Measurements from ENCODE around the gene PIWIL4. TPM values are rescaled to one million over a fixed set of nuclear protein-coding genes. Genes with fewer than 3 reads are reported as not detected.
"Not testable (repeated sequence)": the region's sequence is repeated elsewhere in the genome, so short reads cannot be mapped to it uniquely, and the experiment has no call there.

The PIWIL4 gene
- total RNA-seq, 2 experiments from 2014 or later, result 0.12 to 0.19 TPM

DNA sequence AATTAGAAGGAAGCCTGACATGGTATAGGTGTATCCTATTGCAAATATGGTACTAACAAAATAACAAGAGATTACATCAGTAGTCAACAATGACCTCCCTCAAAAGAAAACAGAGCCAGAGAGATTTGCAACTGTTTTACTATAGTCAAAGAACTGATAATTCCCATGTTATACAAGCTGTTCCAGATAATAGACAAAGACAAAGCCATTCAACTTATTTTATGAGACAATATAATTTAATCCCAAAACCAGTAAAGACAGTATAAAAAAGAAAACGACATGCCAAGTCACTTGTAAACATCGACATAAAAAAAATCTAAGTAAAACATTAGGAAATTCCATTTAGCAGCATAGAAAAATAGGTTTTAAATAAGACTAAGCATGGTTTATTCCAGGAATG is 65.2 kb downstream of the PIWIL4 start:
- Mint-ChIP-seq H3K9me3 (no peaks in the 10 kb centered on the region), H3K27me3 (ENCODE audit: low read depth) (no peaks in the 10 kb centered on the region), H3K36me3 (ENCODE audit: low read depth) (peaks cover 1% of the 10 kb centered on the region), H3K4me1 (ENCODE audit: low read depth) (no peaks in the 10 kb centered on the region), H3K4me3 (no peak overlapping the region), H3K27ac (no peak overlapping the region)
- no peak for DNase-seq
- CTCF ChIA-PET, result no interaction called here
- intact Hi-C loops (cut with micrococcal nuclease), result no loop called here

DNA sequence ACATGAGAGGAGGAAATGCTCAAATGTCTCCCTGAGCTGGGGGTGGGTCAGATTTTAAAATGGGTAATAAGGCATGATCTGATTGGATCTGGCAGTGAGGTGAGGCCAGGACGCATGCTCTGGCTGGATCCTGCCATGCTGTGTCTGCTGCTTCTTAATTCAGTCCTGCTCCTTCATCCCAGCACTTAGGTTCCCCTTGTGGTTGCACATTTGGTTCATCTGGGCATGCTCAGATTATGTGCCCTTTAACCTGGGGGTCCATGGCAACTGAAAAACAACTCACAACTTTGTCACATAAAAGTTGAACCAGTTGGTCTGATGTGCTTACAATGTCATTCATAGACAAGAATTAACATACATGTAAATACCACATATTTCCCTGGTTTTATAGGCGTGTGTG is 67.9 kb downstream of the PIWIL4 start:
- no peak overlapping the region for H3K4me3 Mint-ChIP-seq
- H3K9me3 Mint-ChIP-seq, result no peaks in the 10 kb centered on the region
- CTCF ChIA-PET, result no interaction called here
- H3K27ac Mint-ChIP-seq, result no peak overlapping the region
- H3K27me3 Mint-ChIP-seq (ENCODE audit: low read depth), result no peaks in the 10 kb centered on the region
- peaks cover 7% of the 10 kb centered on the region for H3K4me1 Mint-ChIP-seq (ENCODE audit: low read depth)
- intact Hi-C loops (cut with micrococcal nuclease), result no loop called here
- no peaks in the 10 kb centered on the region for H3K36me3 Mint-ChIP-seq (ENCODE audit: low read depth)
- no peak for DNase-seq

DNA sequence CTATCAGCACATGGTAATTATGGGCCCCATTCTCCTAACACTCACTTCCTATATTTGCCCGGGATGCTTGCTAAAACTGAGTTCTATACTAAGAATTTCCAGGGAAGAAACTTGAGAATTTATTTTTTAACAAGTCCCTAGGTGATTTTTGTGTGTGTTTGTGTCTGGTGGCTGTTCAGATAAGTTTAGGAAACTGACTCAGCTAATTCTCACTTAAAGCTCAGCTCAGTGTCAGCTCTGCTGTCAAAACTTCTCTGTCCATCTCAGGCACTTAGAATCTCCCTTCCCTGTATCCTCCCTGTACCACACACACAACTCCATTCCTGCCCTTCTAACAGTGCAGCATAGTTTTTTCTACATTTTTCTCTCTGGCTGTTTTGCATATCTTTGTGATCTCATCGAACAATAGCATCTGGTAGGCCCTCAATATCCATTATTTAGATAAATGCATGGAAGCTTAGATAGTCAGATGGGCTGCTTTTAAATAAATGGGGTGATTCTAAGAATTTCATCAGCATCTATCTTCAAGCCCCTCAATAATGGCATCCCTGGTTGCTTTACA is 69.3 kb downstream of the PIWIL4 start:
- intact Hi-C loops (cut with micrococcal nuclease), result no loop called here
- H3K27ac Mint-ChIP-seq, result no peak overlapping the region
- no peaks in the 10 kb centered on the region for H3K9me3 Mint-ChIP-seq
- peaks cover 7% of the 10 kb centered on the region for H3K4me1 Mint-ChIP-seq (ENCODE audit: low read depth)
- no peak overlapping the region for H3K4me3 Mint-ChIP-seq
- no peak for DNase-seq
- no peaks in the 10 kb centered on the region for H3K27me3 Mint-ChIP-seq (ENCODE audit: low read depth)
- CTCF ChIA-PET, result no interaction called here
- H3K36me3 Mint-ChIP-seq (ENCODE audit: low read depth), result no peaks in the 10 kb centered on the region

DNA sequence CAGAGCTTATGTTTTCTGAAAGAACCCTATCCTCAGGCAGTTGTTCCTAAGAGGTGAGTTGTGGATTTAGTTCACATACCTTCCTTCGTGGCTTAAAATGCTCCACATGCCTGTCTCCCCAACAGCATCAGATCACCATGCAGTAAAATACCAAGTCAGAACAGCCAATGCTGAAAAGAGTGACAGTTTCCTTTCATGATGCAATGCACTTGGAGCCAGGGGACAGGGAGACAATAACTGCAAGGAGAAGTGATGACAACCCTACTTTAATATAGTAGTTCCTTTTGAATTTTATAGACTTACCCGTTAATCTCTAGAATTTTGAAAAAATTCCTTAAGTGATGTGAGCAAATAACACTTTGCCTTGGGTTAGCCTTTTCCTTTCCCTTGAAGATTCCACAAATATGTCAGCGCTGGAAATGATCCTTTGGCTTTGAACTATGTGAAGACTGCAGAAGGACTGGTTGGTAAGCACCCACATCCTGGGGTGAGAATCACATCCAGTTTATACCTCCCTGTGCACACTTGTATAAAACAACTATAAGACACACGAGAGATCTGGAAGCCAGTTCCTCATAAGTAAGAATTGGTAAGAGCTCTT is 71.2 kb downstream of the PIWIL4 start:
- intact Hi-C loops (cut with micrococcal nuclease), result no loop called here
- CTCF ChIA-PET, result interaction anchor here (1.4 kb wide), 1 partner anchor 15 kb away, joined by 6 read pairs; no protein-coding TSS in a partner anchor
- no peaks in the 10 kb centered on the region for H3K36me3 Mint-ChIP-seq (ENCODE audit: low read depth)
- H3K4me3 Mint-ChIP-seq, result no peak overlapping the region
- no peaks in the 10 kb centered on the region for H3K9me3 Mint-ChIP-seq
- no peaks in the 10 kb centered on the region for H3K27me3 Mint-ChIP-seq (ENCODE audit: low read depth)
- no peak for DNase-seq
- no peak overlapping the region for H3K27ac Mint-ChIP-seq
- H3K4me1 Mint-ChIP-seq (ENCODE audit: low read depth), result peaks cover 7% of the 10 kb centered on the region

DNA sequence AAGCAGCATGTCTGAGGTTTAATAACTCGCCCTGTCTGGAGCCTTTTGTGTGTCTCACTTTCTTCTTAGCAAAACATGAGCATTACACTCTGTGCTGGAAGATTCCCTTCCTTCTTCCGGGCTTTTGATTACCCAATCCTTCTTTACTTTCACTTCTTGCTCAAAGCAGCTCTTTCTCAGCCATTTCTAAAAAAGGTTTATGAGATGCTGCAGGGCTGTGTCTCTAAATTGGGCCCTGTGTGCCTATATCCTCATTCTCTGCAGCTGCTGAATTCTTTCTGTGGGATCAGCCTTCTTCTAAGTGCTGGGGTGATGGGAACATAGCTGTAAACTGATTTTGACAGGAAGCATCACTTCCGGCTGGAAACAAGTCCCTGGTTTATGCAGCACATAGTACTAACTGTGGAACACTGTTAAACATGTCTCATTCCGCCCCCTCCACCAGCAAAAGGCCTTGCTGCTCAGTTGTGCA is 71.8 kb downstream of the PIWIL4 start:
- Mint-ChIP-seq H3K4me1 (ENCODE audit: low read depth) (peaks cover 7% of the 10 kb centered on the region), H3K4me3 (no peak overlapping the region), H3K27ac (no peak overlapping the region), H3K36me3 (ENCODE audit: low read depth) (no peaks in the 10 kb centered on the region), H3K27me3 (ENCODE audit: low read depth) (no peaks in the 10 kb centered on the region), H3K9me3 (no peaks in the 10 kb centered on the region)
- CTCF ChIA-PET, result no interaction called here
- intact Hi-C loops (cut with micrococcal nuclease), result no loop called here
- no peak for DNase-seq

DNA sequence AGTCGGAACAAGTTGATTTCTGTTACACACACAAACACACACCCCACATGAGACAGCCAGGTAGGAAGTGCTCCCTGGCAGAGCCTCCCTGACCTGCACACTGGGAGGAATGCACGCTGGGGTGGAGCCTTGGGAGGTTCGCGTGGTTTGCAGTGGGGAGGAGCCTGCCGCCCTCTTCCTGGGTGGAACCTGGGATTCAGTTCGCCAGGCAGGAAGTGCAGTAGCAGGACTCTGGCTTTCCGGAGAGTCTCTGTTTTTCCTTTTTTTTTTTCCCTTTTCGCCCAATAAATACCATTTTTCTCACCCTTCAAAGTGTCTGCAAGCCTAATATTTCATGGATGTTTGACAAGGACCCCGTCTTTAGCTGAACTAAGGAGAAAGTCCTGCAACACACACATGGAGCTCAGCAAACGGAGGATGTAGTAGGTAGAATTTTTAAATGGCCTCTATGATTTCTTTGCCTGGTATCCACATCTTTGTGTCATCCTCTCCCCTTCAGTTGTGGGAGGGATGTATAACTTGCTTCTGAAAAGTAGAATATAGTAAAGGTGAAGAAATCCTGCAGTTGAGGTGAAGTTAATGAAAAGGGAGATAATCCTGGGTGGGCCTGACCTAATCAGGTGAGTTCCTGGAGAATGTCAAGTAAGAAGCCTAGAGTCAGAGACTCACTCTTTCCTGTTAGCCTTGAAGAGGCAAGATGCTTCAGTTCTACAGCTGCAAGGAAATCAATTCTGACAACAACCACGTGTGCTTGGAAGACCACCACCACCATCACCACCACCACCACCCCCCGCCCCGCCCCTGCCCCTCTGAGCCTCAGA is 72.9 kb downstream of the PIWIL4 start:
- H3K4me1 Mint-ChIP-seq (ENCODE audit: low read depth), result peaks cover 7% of the 10 kb centered on the region
- DNase-seq, result no peak
- no peak overlapping the region for H3K27ac Mint-ChIP-seq
- intact Hi-C loops (cut with micrococcal nuclease), result no loop called here
- CTCF ChIA-PET, result interaction anchor here (1.1 kb wide), 1 partner anchor 258 kb away, joined by 4 read pairs; no protein-coding TSS in a partner anchor
- no peaks in the 10 kb centered on the region for H3K36me3 Mint-ChIP-seq (ENCODE audit: low read depth)
- H3K27me3 Mint-ChIP-seq (ENCODE audit: low read depth), result no peaks in the 10 kb centered on the region
- no peak overlapping the region for H3K4me3 Mint-ChIP-seq
- no peaks in the 10 kb centered on the region for H3K9me3 Mint-ChIP-seq

DNA sequence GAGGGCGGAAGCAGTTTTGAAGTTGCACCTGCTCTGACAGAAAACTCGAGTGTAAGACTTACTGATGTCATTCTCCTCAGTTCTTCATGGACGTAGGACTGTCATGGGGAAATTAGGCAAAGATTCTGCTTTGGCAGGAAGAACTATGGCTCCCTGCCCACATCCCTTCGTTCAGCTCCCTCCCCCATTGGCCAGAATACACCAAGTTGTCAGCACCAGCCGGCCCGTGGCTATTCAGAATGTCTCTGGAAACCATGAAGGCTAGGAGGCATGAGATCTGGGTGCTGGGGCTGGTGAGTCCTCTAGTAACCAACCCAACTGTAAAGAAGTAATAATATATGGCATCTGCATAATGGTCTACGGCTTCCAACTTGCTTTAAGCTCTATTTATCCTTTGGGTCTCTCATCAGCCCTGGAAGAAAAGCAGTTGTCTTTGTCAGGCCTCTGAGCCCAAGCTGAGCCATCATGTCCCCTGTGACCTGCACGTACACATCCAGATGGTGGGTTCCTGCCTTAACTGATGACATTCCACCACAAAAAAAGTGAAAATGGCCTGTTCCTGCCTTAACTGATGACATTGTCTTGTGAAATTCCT is 74.1 kb downstream of the PIWIL4 start:
- Mint-ChIP-seq H3K9me3 (no peaks in the 10 kb centered on the region), H3K27me3 (ENCODE audit: low read depth) (no peaks in the 10 kb centered on the region), H3K4me3 (no peak overlapping the region), H3K4me1 (ENCODE audit: low read depth) (peaks cover 7% of the 10 kb centered on the region), H3K36me3 (ENCODE audit: low read depth) (no peaks in the 10 kb centered on the region), H3K27ac (no peak overlapping the region)
- intact Hi-C loops (cut with micrococcal nuclease), result no loop called here
- DNase-seq, result no peak
- CTCF ChIA-PET, result interaction anchor here (1.1 kb wide), 1 partner anchor 257 kb away, joined by 4 read pairs; no protein-coding TSS in a partner anchor

DNA sequence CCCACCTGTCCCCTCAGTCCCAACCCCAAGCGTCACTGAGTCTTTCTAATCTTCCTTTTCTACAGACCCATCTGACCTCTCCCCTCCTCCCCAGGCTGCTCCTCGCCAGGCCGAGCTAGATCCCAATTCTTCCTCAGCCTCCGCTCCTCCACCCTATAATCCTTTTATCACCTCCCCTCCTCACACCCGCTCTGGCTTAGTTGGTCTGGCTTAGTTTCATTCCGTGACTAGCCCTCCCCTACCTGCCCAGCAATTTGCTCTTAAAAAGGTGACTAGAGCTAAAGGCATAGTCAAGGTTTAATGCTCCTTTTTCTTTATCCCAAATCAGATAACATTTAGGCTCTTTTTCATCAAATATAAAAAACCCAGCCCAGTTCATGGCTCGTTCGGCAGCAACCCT is 76.0 kb downstream of the PIWIL4 start:
- H3K9me3 Mint-ChIP-seq; H3K4me1 Mint-ChIP-seq (ENCODE audit: low read depth); H3K27me3 Mint-ChIP-seq (ENCODE audit: low read depth); H3K27ac Mint-ChIP-seq; H3K4me3 Mint-ChIP-seq; DNase-seq; CTCF ChIA-PET; intact Hi-C loops (cut with micrococcal nuclease); H3K36me3 Mint-ChIP-seq (ENCODE audit: low read depth): not testable (repeated sequence)

DNA sequence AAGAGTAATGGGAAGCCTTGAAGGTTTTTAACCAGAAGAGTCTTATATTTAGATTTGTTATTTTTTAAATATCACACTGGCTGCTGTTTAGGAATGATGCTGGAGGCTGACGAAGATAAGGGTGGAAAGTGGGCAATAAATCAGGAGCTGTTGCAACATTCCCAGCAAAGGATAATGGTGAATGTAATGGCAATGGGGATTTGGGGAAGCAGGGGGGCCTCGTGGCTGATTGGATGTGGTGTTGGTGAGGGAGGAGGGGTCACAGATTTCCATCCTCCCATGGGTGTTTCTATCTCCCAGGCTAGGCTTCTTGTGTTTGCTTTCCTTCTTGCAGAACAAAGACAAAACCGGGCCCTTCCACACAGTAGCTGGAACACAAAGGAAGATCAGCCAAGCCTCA is 80.8 kb downstream of the PIWIL4 start:
- no peak overlapping the region for H3K4me3 Mint-ChIP-seq
- DNase-seq, result no peak
- intact Hi-C loops (cut with micrococcal nuclease), result no loop called here
- H3K4me1 Mint-ChIP-seq (ENCODE audit: low read depth), result no peaks in the 10 kb centered on the region
- H3K27ac Mint-ChIP-seq, result no peak overlapping the region
- no peaks in the 10 kb centered on the region for H3K9me3 Mint-ChIP-seq
- no peaks in the 10 kb centered on the region for H3K36me3 Mint-ChIP-seq (ENCODE audit: low read depth)
- CTCF ChIA-PET, result no interaction called here
- H3K27me3 Mint-ChIP-seq (ENCODE audit: low read depth), result no peaks in the 10 kb centered on the region

DNA sequence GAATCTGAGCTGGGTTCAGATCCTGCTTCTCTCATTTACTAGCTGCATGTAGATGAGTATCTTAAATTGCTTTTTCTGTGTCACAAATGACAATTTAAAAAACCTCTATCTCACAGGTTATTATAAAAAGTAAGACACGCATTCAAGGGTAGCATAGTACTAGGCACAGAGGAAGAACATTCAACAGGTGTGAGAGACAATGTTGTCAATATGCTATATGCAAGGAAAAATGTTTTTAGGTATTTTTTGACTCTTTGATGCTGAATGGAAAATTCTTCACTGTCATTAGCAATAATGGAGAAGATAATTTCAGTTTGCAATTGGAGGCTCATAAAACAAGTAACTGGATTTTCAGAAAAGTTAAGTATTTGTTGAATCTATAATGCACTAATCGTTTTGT is 81.6 kb downstream of the PIWIL4 start:
- H3K27me3 Mint-ChIP-seq (ENCODE audit: low read depth), result no peaks in the 10 kb centered on the region
- no peaks in the 10 kb centered on the region for H3K36me3 Mint-ChIP-seq (ENCODE audit: low read depth)
- intact Hi-C loops (cut with micrococcal nuclease), result no loop called here
- no peak overlapping the region for H3K27ac Mint-ChIP-seq
- H3K4me1 Mint-ChIP-seq (ENCODE audit: low read depth), result no peaks in the 10 kb centered on the region
- CTCF ChIA-PET, result no interaction called here
- H3K9me3 Mint-ChIP-seq, result no peaks in the 10 kb centered on the region
- no peak for DNase-seq
- no peak overlapping the region for H3K4me3 Mint-ChIP-seq

DNA sequence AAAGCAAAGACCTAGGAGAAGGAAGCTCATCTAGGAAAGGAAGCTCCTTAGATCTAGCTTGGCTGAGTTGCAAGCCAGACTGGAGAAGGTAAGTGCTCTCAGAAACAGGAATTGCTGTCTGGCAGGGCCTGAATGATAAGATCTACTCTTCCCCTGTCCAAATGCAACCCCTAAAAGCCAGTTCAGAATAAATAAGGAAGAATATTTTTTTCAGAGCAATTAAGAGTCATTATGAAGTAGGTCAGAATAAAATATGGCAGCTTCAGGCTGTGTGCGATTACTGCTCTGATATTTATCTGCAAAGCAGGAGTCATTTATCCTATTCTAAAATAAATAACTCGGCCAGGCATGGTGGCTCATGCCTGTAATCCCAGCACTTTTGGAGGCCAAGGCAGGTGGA is 82.1 kb downstream of the PIWIL4 start:
- no peak overlapping the region for H3K27ac Mint-ChIP-seq
- CTCF ChIA-PET, result no interaction called here

DNA sequence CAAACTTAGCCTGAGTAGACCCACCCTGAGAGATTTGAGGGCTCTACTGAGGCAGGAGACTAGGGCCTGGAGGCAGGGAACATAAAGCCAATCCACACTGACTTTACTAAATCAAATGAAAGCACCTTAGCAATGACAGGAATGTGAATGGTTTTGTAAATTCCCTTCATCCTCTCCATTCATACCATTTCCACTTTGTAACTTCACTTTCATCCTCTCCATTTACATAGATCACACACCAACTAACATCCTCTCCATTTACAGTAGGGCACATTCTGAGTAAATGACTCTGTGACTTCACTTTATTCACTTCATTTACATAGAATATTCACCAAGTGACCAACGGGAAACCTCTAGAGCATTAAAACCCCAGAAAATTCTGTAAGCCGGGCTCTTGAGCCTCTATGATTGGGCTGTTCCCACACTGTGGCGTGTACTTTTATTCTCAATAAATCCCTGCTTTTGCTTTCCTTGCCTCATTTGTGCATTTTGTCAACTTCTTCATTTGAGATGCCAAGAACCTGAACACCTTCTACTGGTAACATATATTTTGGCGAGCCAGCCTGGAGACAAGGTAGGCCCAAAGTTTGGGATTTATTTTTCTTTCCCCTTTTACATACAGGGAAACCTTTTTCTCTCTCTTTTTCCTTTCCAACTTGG is 82.9 kb downstream of the PIWIL4 start:
- Mint-ChIP-seq H3K36me3 (ENCODE audit: low read depth) (no peaks in the 10 kb centered on the region), H3K9me3 (no peaks in the 10 kb centered on the region), H3K27me3 (ENCODE audit: low read depth) (no peaks in the 10 kb centered on the region), H3K27ac (no peak overlapping the region), H3K4me3 (no peak overlapping the region), H3K4me1 (ENCODE audit: low read depth) (no peaks in the 10 kb centered on the region)
- intact Hi-C loops (cut with micrococcal nuclease), result no loop called here
- no peak for DNase-seq
- CTCF ChIA-PET, result no interaction called here

More for the DNA sequence above, 82.1 kb downstream of the PIWIL4 start:
- no peaks in the 10 kb centered on the region for H3K4me1 Mint-ChIP-seq (ENCODE audit: low read depth)
- no peaks in the 10 kb centered on the region for H3K27me3 Mint-ChIP-seq (ENCODE audit: low read depth)
- DNase-seq, result no peak
- no peaks in the 10 kb centered on the region for H3K36me3 Mint-ChIP-seq (ENCODE audit: low read depth)
- no peak overlapping the region for H3K4me3 Mint-ChIP-seq
- intact Hi-C loops (cut with micrococcal nuclease), result no loop called here
- no peaks in the 10 kb centered on the region for H3K9me3 Mint-ChIP-seq

All from activated naive CD4-positive, alpha-beta T cell treated with anti-CD3 and anti-CD28 coated beads for 36 hours (primary cell).